K562 (cell line): ENCODE measurements around the gene SEPHS1. TPM values are rescaled to one million over a fixed set of nuclear protein-coding genes. Genes with fewer than 3 reads are reported as not detected.

Source experiments
- FOXJ3 ChIP-seq: sonication (generic); formaldehyde crosslinking; IDR thresholded peaks from 2 replicates; pipeline ENCODE4 v1.4.0; 2020; ENCODE audit warnings: mild to moderate bottlenecking, missing genetic modification reagents
- JUN ChIP-seq, 2 experiments: sonication (generic) in 1 of 2; formaldehyde crosslinking in 1 of 2; IDR thresholded peaks; 2 replicates each; pipeline versions ENCODE4 v1.6.1 to v1.8.0; 2012 to 2022; ENCODE audit warnings: borderline replicate concordance in 2 of 2, mild to moderate bottlenecking in 2 of 2, improper control_type of control experiment in 1 of 2, low read depth in 1 of 2, low read length in 1 of 2, missing genetic modification reagents in 1 of 2
- NCOR1 ChIP-seq: fragments of 450-650 bp; IDR thresholded peaks from 2 replicates; pipeline ENCODE4 v1.6.1; 2016; ENCODE audit warnings: mild to moderate bottlenecking, moderate library complexity
- SMARCB1 ChIP-seq: IDR thresholded peaks from 2 replicates; pipeline ENCODE4 v1.6.1; 2011; ENCODE audit warnings: improper control_type of control experiment, low read depth; ENCODE audit not compliant: insufficient read length
- polyA plus RNA-seq, 8 experiments: library from polyadenylated mRNA; depleted of rRNA in 4 of 8; stranded (reverse) in 5 of 8; unstranded in 3 of 8; fragments of >200 nt; fragmentation: Nextera tagmentation in 2 of 8; fragmentation: Illumina TruSeq in 1 of 8; extraction: Ambion mirVana in 2 of 8; extraction: Trizol in 1 of 8; gene quantifications; 2 replicates each; pipeline versions ENCODE4 v1.2.1 to v1.2.3, GENCODE V29; 2011 to 2014; ENCODE audit warnings: inconsistent platforms in 1 of 8, missing spikeins in 1 of 8
- total RNA-seq, 7 experiments: library from RNA; depleted of rRNA in 6 of 7; stranded (reverse); fragments of >200 nt in 6 of 7; fragmentation: Illumina TruSeq in 2 of 7; extraction: Trizol in 2 of 7; gene quantifications; 2 replicates each; pipeline versions ENCODE4 v1.2.1 to v1.2.3, GENCODE V29; 2011 to 2021; ENCODE audit warnings: low replicate concordance in 1 of 7
- TF ChIP-seq, protein P1 (sequence below): sonication (generic); formaldehyde crosslinking; IDR thresholded peaks from 2 replicates; pipeline ENCODE4 v1.8.0; 2023; ENCODE audit warnings: missing genetic modification reagents, mild to moderate bottlenecking, borderline replicate concordance
- TF ChIP-seq, protein P2 (sequence below): fragments of 450-650 bp; IDR thresholded peaks from 2 replicates; pipeline ENCODE4 v1.6.1; 2016

SEPHS1 gene
- total and polyA plus RNA-seq, 9 of the 15 experiments (the other 6 are each of a cell fraction or from before 2014, with no cell fraction given), result 14.7 to 82.8 (median 41.8) TPM

GRCh38 chr10:13306103-13306502 lies 42.0 kb downstream of the SEPHS1 start (continued):
- TF ChIP-seq, protein P1, sequence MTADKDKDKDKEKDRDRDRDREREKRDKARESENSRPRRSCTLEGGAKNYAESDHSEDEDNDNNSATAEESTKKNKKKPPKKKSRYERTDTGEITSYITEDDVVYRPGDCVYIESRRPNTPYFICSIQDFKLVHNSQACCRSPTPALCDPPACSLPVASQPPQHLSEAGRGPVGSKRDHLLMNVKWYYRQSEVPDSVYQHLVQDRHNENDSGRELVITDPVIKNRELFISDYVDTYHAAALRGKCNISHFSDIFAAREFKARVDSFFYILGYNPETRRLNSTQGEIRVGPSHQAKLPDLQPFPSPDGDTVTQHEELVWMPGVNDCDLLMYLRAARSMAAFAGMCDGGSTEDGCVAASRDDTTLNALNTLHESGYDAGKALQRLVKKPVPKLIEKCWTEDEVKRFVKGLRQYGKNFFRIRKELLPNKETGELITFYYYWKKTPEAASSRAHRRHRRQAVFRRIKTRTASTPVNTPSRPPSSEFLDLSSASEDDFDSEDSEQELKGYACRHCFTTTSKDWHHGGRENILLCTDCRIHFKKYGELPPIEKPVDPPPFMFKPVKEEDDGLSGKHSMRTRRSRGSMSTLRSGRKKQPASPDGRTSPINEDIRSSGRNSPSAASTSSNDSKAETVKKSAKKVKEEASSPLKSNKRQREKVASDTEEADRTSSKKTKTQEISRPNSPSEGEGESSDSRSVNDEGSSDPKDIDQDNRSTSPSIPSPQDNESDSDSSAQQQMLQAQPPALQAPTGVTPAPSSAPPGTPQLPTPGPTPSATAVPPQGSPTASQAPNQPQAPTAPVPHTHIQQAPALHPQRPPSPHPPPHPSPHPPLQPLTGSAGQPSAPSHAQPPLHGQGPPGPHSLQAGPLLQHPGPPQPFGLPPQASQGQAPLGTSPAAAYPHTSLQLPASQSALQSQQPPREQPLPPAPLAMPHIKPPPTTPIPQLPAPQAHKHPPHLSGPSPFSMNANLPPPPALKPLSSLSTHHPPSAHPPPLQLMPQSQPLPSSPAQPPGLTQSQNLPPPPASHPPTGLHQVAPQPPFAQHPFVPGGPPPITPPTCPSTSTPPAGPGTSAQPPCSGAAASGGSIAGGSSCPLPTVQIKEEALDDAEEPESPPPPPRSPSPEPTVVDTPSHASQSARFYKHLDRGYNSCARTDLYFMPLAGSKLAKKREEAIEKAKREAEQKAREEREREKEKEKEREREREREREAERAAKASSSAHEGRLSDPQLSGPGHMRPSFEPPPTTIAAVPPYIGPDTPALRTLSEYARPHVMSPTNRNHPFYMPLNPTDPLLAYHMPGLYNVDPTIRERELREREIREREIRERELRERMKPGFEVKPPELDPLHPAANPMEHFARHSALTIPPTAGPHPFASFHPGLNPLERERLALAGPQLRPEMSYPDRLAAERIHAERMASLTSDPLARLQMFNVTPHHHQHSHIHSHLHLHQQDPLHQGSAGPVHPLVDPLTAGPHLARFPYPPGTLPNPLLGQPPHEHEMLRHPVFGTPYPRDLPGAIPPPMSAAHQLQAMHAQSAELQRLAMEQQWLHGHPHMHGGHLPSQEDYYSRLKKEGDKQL, result no peak
- TF ChIP-seq JUN (IDR thresholded peaks at IDR 0.05; ENCODE audit: borderline replicate concordance, low read depth, low read length) (no peak), JUN (CRISPR knock-in tag; IDR thresholded peaks at IDR 0.05; ENCODE audit: borderline replicate concordance) (no peak), SMARCB1 (no peak), FOXJ3 (CRISPR knock-in tag) (no peak), NCOR1 (no peak)
- TF ChIP-seq, protein P2, sequence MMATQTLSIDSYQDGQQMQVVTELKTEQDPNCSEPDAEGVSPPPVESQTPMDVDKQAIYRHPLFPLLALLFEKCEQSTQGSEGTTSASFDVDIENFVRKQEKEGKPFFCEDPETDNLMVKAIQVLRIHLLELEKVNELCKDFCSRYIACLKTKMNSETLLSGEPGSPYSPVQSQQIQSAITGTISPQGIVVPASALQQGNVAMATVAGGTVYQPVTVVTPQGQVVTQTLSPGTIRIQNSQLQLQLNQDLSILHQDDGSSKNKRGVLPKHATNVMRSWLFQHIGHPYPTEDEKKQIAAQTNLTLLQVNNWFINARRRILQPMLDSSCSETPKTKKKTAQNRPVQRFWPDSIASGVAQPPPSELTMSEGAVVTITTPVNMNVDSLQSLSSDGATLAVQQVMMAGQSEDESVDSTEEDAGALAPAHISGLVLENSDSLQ, result no peak
- TF ChIP-seq, all 486 proteins: peak for 0
